Measurements from ENCODE around the gene SPATA3. TPM values are rescaled to one million over a fixed set of nuclear protein-coding genes. Genes with fewer than 3 reads are reported as not detected.
"Not testable (repeated sequence)": the region's sequence is repeated elsewhere in the genome, so short reads cannot be mapped to it uniquely, and the experiment has no call there.

Gene SPATA3
- total and polyA plus RNA-seq, 2 of the 8 experiments (the other 6 are each of a cell fraction or from before 2014, with no cell fraction given), result not detected

DNA sequence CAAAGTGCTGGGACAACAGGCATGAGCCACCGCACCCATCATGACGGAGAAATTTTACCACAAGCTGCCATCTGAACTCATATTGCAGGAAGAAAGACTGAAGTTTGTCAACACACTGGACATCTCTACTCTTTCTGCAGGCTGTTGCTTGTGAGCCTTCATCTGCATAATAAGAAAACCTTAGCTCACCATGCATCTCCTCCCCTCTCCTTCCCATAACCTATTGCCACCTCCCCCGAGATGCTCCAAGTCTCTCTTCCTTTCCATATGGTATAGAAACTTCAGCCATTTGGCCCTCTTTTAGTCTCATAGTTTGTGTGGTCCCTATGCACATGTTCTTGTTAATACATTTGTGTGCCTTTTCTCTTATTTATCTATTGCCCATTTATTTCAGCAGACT lies 22.3 kb downstream of the SPATA3 start (continued):
- TF ChIP-seq USF2 (IDR thresholded peaks at IDR 0.05; ENCODE audit: low read length), result no peak
- no peak for TF ChIP-seq POLR2A (IDR thresholded peaks at IDR 0.05; ENCODE audit: control extremely low read depth in 1 of 2, low read depth in 2 of 2, low read length in 2 of 2)
- no peak for TF ChIP-seq SIRT6 (IDR thresholded peaks at IDR 0.05; ENCODE audit: low read length)

DNA sequence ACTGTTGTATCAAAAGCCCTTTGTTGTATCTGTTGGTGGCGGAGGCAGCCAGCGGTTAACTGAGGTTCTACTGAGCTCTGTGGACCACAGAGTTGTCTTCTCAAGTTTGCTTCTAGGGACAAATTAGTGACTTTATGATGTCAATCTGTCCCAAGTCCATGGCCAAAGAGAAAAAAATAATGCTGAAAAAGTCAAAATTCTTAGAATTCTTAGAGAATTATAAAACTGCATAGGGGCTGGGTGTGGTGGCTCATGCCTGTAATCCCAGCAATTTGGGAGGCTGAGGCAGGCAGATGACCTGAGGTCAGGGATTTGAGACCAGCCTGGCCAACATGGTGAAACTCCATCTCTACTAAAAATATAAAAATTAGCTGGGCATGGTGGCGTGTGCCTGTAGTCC lies 29.1 kb downstream of the SPATA3 start:
- DNase-seq (ENCODE audit: low read depth in 1 of 2, low spot score in 2 of 2); H3K23ac ChIP-seq (ENCODE audit: insufficient read length); H4K20me1 ChIP-seq (replicated peaks in 1 of 2; ENCODE audit: control insufficient read depth in 1 of 2, insufficient read depth in 2 of 2, low read length in 2 of 2); POLR2A ChIA-PET (ENCODE audit: partially characterized antibody); H2BK15ac ChIP-seq (ENCODE audit: low read length); H3K9me3 ChIP-seq (ENCODE audit: insufficient read depth in 2 of 2, low read depth in 1 of 2, low read length in 1 of 2); H3K36me3 ChIP-seq (ENCODE audit: control insufficient read depth in 2 of 4, insufficient read depth in 4 of 4, low read length in 3 of 4); H3K56ac ChIP-seq (replicated peaks; ENCODE audit: insufficient read length, low read depth, low read length); H3K9ac ChIP-seq (replicated peaks in 1 of 4; ENCODE audit: extremely low read depth in 1 of 4, low read depth in 3 of 4, low read length in 3 of 4); H2AFZ ChIP-seq (ENCODE audit: low read length); H2BK20ac ChIP-seq (ENCODE audit: low read length); H2BK12ac ChIP-seq (ENCODE audit: low read depth, low read length); H3K4me2 ChIP-seq (ENCODE audit: insufficient read depth in 1 of 2, low read depth in 2 of 2, low read length in 2 of 2); H4K91ac ChIP-seq (replicated peaks; ENCODE audit: insufficient read length, low read length); H3K14ac ChIP-seq (ENCODE audit: insufficient read length); H3K4me3 ChIP-seq (ENCODE audit: extremely low read depth in 1 of 4, insufficient read depth in 2 of 4, low read depth in 3 of 4, low read length in 4 of 4); H3K23me2 ChIP-seq (ENCODE audit: low read depth, low read length); H3K27me3 ChIP-seq (replicated peaks in 1 of 4; ENCODE audit: control insufficient read depth in 3 of 4, extremely low read depth in 1 of 4, insufficient read depth in 3 of 4, low read length in 3 of 4); FAIRE-seq; H4K5ac ChIP-seq (ENCODE audit: insufficient read length, low read depth, low read length); H2BK5ac ChIP-seq (ENCODE audit: low read depth, low read length); H3K79me2 ChIP-seq (ENCODE audit: control insufficient read depth in 1 of 2, insufficient read depth in 2 of 2, low read length in 2 of 2); H3K18ac ChIP-seq (ENCODE audit: extremely low read depth, low read length); H3K4me1 ChIP-seq (replicated peaks in 1 of 4; ENCODE audit: control insufficient read depth in 3 of 4, insufficient read depth in 4 of 4, low read length in 3 of 4); H3K27ac ChIP-seq (ENCODE audit: low read depth, low read length); H2AK5ac ChIP-seq (ENCODE audit: low read depth, low read length); H4K8ac ChIP-seq (ENCODE audit: extremely low read depth, insufficient read depth, low read length); H3K4ac ChIP-seq (replicated peaks; ENCODE audit: insufficient read length, low read depth, low read length); H2BK120ac ChIP-seq (replicated peaks; ENCODE audit: low read depth, low read length); H3K79me1 ChIP-seq (ENCODE audit: low read depth, low read length): not testable (repeated sequence)
- 91% methylated on average over 3 of the region's 3 CpGs; no CpG with 5 or more reads in 1 of the 2 experiments for WGBS, 2 experiments (ENCODE audit: extremely low coverage in 1 of 2, insufficient coverage in 1 of 2, insufficient read length in 1 of 2, insufficient replicate concordance in 2 of 2, low coverage in 1 of 2, low lambda C conversion rate in 2 of 2, missing lambda C conversion rate in 1 of 2)
- CTCF ChIA-PET (ENCODE audit: partially characterized antibody), result interaction anchor here (0.5 to 1.2 kb wide), 2 partner anchors 23 to 24 kb away, joined by 3 read pairs; no protein-coding TSS in a partner anchor
